ENCODE measurements around the gene ASAP2.

ASAP2 gene

GRCh38 chr2:9271091-9271490 is 64.5 kb downstream of the ASAP2 start:
- H3K4me3 ChIP-seq (replicated peaks; ENCODE audit: insufficient read depth, low read length) = no peak overlapping the region
- no peak overlapping the region for H3K27ac ChIP-seq (replicated peaks)

GRCh38 chr2:9271691-9272090 is 65.1 kb downstream of the ASAP2 start:
- Histone ChIP-seq H3K4me3 (replicated peaks; ENCODE audit: insufficient read depth, low read length) (no peak overlapping the region), H3K27ac (replicated peaks) (no peak overlapping the region), H3K27me3 (ENCODE audit: insufficient read depth, poor library complexity, severe bottlenecking) (no peaks in the 10 kb centered on the region)
- TF ChIP-seq REST (IDR thresholded peaks at IDR 0.05; ENCODE audit: insufficient replicate concordance, low read depth) (no peak), GABPA (IDR thresholded peaks at IDR 0.05; ENCODE audit: low read depth) (no peak), SPI1 (IDR thresholded peaks at IDR 0.05; ENCODE audit: borderline replicate concordance, low read depth) (no peak), POLR2AphosphoS5 (IDR thresholded peaks at IDR 0.05; ENCODE audit: low read depth) (no peak)
- TF ChIP-seq, protein P1, sequence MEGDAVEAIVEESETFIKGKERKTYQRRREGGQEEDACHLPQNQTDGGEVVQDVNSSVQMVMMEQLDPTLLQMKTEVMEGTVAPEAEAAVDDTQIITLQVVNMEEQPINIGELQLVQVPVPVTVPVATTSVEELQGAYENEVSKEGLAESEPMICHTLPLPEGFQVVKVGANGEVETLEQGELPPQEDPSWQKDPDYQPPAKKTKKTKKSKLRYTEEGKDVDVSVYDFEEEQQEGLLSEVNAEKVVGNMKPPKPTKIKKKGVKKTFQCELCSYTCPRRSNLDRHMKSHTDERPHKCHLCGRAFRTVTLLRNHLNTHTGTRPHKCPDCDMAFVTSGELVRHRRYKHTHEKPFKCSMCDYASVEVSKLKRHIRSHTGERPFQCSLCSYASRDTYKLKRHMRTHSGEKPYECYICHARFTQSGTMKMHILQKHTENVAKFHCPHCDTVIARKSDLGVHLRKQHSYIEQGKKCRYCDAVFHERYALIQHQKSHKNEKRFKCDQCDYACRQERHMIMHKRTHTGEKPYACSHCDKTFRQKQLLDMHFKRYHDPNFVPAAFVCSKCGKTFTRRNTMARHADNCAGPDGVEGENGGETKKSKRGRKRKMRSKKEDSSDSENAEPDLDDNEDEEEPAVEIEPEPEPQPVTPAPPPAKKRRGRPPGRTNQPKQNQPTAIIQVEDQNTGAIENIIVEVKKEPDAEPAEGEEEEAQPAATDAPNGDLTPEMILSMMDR (IDR thresholded peaks at IDR 0.05; ENCODE audit: insufficient read depth, low read length) = no peak
- DNase-seq (ENCODE audit: low read depth in 1 of 2, low spot score in 1 of 2) = no peak

More at GRCh38 chr2:9271091-9271490, 64.5 kb downstream of the ASAP2 start:
- DNase-seq (ENCODE audit: low read depth in 1 of 2, low spot score in 1 of 2) = no peak
- TF ChIP-seq POLR2AphosphoS5 (IDR thresholded peaks at IDR 0.05; ENCODE audit: low read depth) (no peak), GABPA (IDR thresholded peaks at IDR 0.05; ENCODE audit: low read depth) (no peak), SPI1 (IDR thresholded peaks at IDR 0.05; ENCODE audit: borderline replicate concordance, low read depth) (no peak), REST (IDR thresholded peaks at IDR 0.05; ENCODE audit: insufficient replicate concordance, low read depth) (no peak)
- TF ChIP-seq, protein P1 (IDR thresholded peaks at IDR 0.05; ENCODE audit: insufficient read depth, low read length) = no peak
- H3K27me3 ChIP-seq (ENCODE audit: insufficient read depth, poor library complexity, severe bottlenecking) = no peaks in the 10 kb centered on the region

DNA sequence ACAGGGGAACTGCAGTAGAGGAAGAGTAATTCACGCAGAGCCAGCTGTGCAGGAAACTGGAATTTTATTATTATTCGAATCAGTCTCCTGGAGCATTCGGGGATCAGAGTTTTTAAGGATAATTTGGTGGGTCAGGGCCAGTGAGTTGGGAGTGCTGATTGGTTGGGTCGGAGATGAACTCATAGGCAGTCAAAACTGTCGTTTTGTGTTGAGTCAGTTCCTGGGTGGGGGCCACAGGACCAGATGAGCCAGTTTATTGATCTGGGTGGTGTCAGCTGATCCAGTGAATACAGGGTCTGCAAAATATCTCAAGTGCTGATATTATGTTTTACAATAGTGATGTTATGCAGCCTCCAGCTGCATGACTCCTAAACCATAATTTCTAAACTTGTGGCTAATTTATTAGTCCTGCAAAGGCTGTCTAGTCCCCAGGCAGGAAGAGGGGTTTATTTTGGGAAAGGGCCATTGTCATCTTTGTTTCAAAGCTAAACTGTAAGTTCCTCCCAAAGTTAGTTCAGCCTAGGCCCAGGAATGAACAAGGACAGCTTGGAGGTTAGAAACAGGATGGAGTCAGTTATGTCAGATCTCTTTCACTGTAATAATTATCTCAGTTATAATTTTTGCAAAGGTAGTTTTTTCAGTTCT is 67.0 kb downstream of the ASAP2 start:
- no peak overlapping the region for H3K27ac ChIP-seq (replicated peaks)

More for the DNA sequence above, 67.0 kb downstream of the ASAP2 start:
- no peak for TF ChIP-seq SPI1 (IDR thresholded peaks at IDR 0.05; ENCODE audit: borderline replicate concordance, low read depth)
- no peak for TF ChIP-seq GABPA (IDR thresholded peaks at IDR 0.05; ENCODE audit: low read depth)
- TF ChIP-seq REST (IDR thresholded peaks at IDR 0.05; ENCODE audit: insufficient replicate concordance, low read depth) = no peak
- TF ChIP-seq, protein P1 (IDR thresholded peaks at IDR 0.05; ENCODE audit: insufficient read depth, low read length) = no peak
- TF ChIP-seq POLR2AphosphoS5 (IDR thresholded peaks at IDR 0.05; ENCODE audit: low read depth) = no peak
- Histone ChIP-seq H3K4me3 (replicated peaks; ENCODE audit: insufficient read depth, low read length) (no peak overlapping the region), H3K27me3 (ENCODE audit: insufficient read depth, poor library complexity, severe bottlenecking) (peaks cover 4% of the 10 kb centered on the region)
- DNase-seq (ENCODE audit: low read depth in 1 of 2, low spot score in 1 of 2) = no peak
